Coronary artery (tissue), 2 donors: ENCODE results near the gene EHD4.

Source experiments
- DNase-seq: peaks from one replicate; pipeline ENCODE4 v3.0.0-alpha.2; 2017; ENCODE audit warnings: low spot score
- H3K27ac ChIP-seq, 2 donors: fragments of 200-600 bp; sonication (generic); one replicate each; pipeline ENCODE4 v1.5.1; 2016 to 2019
- H3K4me3 ChIP-seq: fragments of 200-600 bp; sonication (generic); 2 replicates; pipeline ENCODE4 v1.5.1; 2016; ENCODE audit warnings: mild to moderate bottlenecking, moderate library complexity
- CTCF ChIP-seq: fragments of 200-600 bp; sonication (generic); IDR thresholded peaks from one replicate; pipeline ENCODE4 v1.5.1; 2019; ENCODE audit warnings: antibody characterized with exemption

The EHD4 gene

GRCh38 chr15:41878355-41878699 is 94.0 kb downstream of the EHD4 start:
- DNase-seq: no peak

GRCh38 chr15:41877631-41878354 is 94.6 kb downstream of the EHD4 start:
- H3K27ac ChIP-seq: no peak overlapping the region
- no peak overlapping the region for H3K4me3 ChIP-seq
- no peak for TF ChIP-seq CTCF
- DNase-seq: no peak

More at GRCh38 chr15:41878355-41878699, 94.0 kb downstream of the EHD4 start:
- Histone ChIP-seq H3K27ac (no peak overlapping the region), H3K4me3 (no peak overlapping the region)
- no peak for TF ChIP-seq CTCF

GRCh38 chr15:41876689-41877088 is 95.7 kb downstream of the EHD4 start:
- H3K4me3 ChIP-seq: no peak overlapping the region
- H3K27ac ChIP-seq: no peak overlapping the region
- no peak for TF ChIP-seq CTCF
- no peak for DNase-seq

- no peak for DNase-seq
- H3K4me3 ChIP-seq: no peak overlapping the region
- H3K27ac ChIP-seq: no peak overlapping the region
- no peak for TF ChIP-seq CTCF
Measured at GRCh38 chr15:41876007-41876406, 96.3 kb downstream of the EHD4 start.

- no peak overlapping the region for H3K27ac ChIP-seq
- H3K4me3 ChIP-seq: no peak overlapping the region
- no peak for TF ChIP-seq CTCF
- no peak for DNase-seq
Measured at GRCh38 chr15:41874736-41875135, 97.6 kb downstream of the EHD4 start.

GRCh38 chr15:41873711-41874110 is 98.6 kb downstream of the EHD4 start:
- H3K4me3 ChIP-seq: no peak overlapping the region
- no peak for DNase-seq
- H3K27ac ChIP-seq: no peak overlapping the region
- no peak for TF ChIP-seq CTCF

- TF ChIP-seq CTCF: no peak
- Histone ChIP-seq H3K27ac (no peak overlapping the region), H3K4me3 (no peak overlapping the region)
- DNase-seq: no peak
Measured at GRCh38 chr15:41872166-41872747, 100.1 kb downstream of the EHD4 start.
